ENCODE data around the gene CCDC51. TPM values are rescaled to one million over a fixed set of nuclear protein-coding genes. Genes with fewer than 3 reads are reported as not detected.

CCDC51 gene
- total and polyA plus RNA-seq, 7 donors, result 9.4 to 22.5 (median 13.3) TPM

- Histone ChIP-seq H3K27ac (peak overlapping the region in 2 of 4 donors; percentile 4 to 71), H3K36me3 (peaks cover 53 to 98% (median 76%) of the 10 kb centered on the region in 4 donors), H3K4me1 (peaks cover 0 to 30% (median 19%) of the 10 kb centered on the region in 4 donors), H3K4me3 (no peak overlapping the region), H3K9me3 (no peaks in the 10 kb centered on the region), H3K27me3 (no peaks in the 10 kb centered on the region)
- TF ChIP-seq, protein P1, sequence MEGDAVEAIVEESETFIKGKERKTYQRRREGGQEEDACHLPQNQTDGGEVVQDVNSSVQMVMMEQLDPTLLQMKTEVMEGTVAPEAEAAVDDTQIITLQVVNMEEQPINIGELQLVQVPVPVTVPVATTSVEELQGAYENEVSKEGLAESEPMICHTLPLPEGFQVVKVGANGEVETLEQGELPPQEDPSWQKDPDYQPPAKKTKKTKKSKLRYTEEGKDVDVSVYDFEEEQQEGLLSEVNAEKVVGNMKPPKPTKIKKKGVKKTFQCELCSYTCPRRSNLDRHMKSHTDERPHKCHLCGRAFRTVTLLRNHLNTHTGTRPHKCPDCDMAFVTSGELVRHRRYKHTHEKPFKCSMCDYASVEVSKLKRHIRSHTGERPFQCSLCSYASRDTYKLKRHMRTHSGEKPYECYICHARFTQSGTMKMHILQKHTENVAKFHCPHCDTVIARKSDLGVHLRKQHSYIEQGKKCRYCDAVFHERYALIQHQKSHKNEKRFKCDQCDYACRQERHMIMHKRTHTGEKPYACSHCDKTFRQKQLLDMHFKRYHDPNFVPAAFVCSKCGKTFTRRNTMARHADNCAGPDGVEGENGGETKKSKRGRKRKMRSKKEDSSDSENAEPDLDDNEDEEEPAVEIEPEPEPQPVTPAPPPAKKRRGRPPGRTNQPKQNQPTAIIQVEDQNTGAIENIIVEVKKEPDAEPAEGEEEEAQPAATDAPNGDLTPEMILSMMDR (IDR thresholded peaks at IDR 0.05), result no peak
- 90 to 92% methylated on average over 11 of the region's 11 CpGs for WGBS, 2 donors
- peak; percentile 51 for DNase-seq
- intact Hi-C loops (cut with DNase I), result no loop called here
These were observed 28.1 kb downstream of the CCDC51 start for GRCh38 chr3:48411606-48412374.

DNA sequence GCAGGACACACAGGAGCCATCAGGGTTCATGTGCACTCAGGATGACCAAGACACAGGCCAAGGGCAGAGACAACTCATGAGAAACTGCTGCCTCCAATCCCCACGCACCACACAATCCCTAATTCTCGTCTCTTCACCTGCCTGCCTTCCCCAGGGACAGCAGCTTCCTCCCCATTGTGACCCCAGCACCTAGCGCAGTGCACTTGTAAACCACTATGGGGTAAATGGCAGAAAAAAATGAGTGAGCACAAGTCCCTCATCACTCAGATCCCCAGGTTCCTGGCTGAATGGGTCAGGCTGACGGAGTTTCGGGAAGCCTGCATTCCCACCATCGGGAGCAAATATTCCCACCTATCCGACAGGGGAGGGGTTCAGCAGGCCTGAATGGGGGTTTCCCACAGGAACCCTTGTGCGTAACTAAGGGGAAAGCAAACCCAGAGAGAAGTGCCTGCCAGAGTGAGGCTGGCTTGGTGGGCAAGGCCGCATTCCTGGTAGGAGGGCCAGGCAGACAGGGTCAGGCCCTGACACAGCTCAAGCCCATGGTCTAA is 28.8 kb downstream of the CCDC51 start:
- H3K36me3 ChIP-seq, result peaks cover 53 to 98% (median 78%) of the 10 kb centered on the region in 4 donors
- H3K4me3 ChIP-seq, result no peak overlapping the region
- TF ChIP-seq POLR2A (IDR thresholded peaks at IDR 0.05), result no peak
- TF ChIP-seq POLR2AphosphoS5 (IDR thresholded peaks at IDR 0.05), result no peak
- TF ChIP-seq, protein P1 (IDR thresholded peaks at IDR 0.05), result no peak
- no peak for TF ChIP-seq EP300 (IDR thresholded peaks at IDR 0.05)
- peak overlapping the region in 2 of 4 donors; percentile 4 to 71 for H3K27ac ChIP-seq
- 92 to 95% methylated on average over 9 of the region's 9 CpGs for WGBS, 2 donors
- H3K4me1 ChIP-seq, result peaks cover 0 to 30% (median 19%) of the 10 kb centered on the region in 4 donors
- H3K27me3 ChIP-seq, result no peaks in the 10 kb centered on the region
- intact Hi-C loops (cut with DNase I), result no loop called here
- no peaks in the 10 kb centered on the region for H3K9me3 ChIP-seq
- DNase-seq, result peak; percentile 46

GRCh38 chr3:48410205-48411040 is 29.5 kb downstream of the CCDC51 start:
- peak overlapping the region in 1 of 4 donors; percentile 71 for H3K27ac ChIP-seq
- H3K4me3 ChIP-seq, result no peak overlapping the region
- peaks cover 0 to 30% (median 18%) of the 10 kb centered on the region in 4 donors for H3K4me1 ChIP-seq
- intact Hi-C loops (cut with DNase I), result no loop called here
- DNase-seq, result peak; percentile 61
- 93 to 94% methylated on average over 16 of the region's 16 CpGs for WGBS, 2 donors
- peaks cover 46 to 98% (median 78%) of the 10 kb centered on the region in 4 donors for H3K36me3 ChIP-seq
- H3K9me3 ChIP-seq, result no peaks in the 10 kb centered on the region
- TF ChIP-seq EP300 (IDR thresholded peaks at IDR 0.05), result no peak
- no peak for TF ChIP-seq POLR2A (IDR thresholded peaks at IDR 0.05)
- H3K27me3 ChIP-seq, result no peaks in the 10 kb centered on the region

DNA sequence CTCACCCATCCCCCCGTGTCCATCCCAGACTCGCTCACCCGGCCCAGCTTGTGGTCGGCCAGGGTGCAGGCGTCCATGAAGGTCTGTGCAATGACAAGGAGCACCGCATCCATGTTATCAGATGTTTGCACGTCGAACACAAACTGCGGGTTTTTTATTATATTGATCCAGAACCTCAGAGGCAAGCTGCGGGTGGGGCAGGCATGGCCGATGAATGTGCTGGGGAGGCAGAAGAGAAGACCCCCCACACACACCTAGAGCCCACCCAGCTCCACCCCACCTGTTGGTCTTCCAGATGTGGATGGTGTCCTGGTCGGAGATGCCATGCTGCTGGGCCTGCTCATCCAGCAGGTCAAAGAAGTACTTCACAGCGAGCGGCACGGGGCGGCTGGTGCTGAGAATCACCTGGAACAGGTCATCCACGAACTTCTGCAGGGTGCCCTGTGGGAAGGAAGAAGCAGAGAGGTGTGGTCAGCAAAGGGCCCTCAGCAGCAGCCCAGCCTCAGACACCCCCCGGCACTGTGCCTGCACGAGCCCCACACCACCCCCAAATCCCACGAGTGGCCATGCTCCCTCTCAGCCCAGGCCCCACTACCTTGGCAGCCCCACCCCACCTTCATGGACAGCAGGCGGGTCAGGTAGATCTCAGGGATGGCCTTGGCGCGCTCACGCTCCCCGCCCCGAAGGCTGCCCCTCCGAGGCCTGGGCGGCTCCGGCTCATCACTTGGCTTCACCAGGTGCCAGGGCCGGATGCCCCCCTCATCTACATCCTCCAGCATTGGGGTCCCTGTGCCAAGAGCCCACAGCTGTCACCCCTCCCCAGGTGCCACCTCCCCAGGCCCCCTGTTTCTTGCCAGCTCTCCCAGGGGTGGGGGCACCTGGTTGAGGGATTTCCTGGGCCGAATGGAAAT is 30.4 kb downstream of the CCDC51 start:
- intact Hi-C loops (cut with DNase I), result loop anchor here (2.0 kb wide), 1 partner anchor 15 kb away; no protein-coding TSS in a partner anchor
- TF ChIP-seq, protein P1 (IDR thresholded peaks at IDR 0.05), result no peak
- no peak for TF ChIP-seq POLR2A (IDR thresholded peaks at IDR 0.05)
- no peak for TF ChIP-seq POLR2AphosphoS5 (IDR thresholded peaks at IDR 0.05)
- TF ChIP-seq EP300 (IDR thresholded peaks at IDR 0.05), result no peak
- Histone ChIP-seq H3K36me3 (peaks cover 37 to 98% (median 73%) of the 10 kb centered on the region in 4 donors), H3K27me3 (no peaks in the 10 kb centered on the region), H3K4me1 (peaks cover 0 to 22% (median 10%) of the 10 kb centered on the region in 4 donors), H3K9me3 (no peaks in the 10 kb centered on the region), H3K4me3 (no peak overlapping the region), H3K27ac (peak overlapping the region in 2 of 4 donors; percentile 10 to 89)
- 90 to 92% methylated on average over 31 of the region's 31 CpGs for WGBS, 2 donors
- peak; percentile 56 for DNase-seq
